GM19463 (cell line): ENCODE measurements around the gene PIK3R1.
A peak's percentile ranks its signal among the peaks of the same experiment; 100 is the strongest.
"Not testable (repeated sequence)": the region's sequence is repeated elsewhere in the genome, so short reads cannot be mapped to it uniquely, and the experiment has no call there.

ENCODE experiments used
- ATAC-seq: cut with Tn5 transposase; IDR thresholded peaks from one replicate; pipeline ENCODE4 v1.9.1; 2021; ENCODE audit warnings: mild to moderate bottlenecking, moderate library complexity; ENCODE audit not compliant: unreplicated experiment

The PIK3R1 gene

GRCh38 chr5:68192679-68193060 is 22.9 kb upstream of the PIK3R1 start:
- no peak for ATAC-seq

DNA sequence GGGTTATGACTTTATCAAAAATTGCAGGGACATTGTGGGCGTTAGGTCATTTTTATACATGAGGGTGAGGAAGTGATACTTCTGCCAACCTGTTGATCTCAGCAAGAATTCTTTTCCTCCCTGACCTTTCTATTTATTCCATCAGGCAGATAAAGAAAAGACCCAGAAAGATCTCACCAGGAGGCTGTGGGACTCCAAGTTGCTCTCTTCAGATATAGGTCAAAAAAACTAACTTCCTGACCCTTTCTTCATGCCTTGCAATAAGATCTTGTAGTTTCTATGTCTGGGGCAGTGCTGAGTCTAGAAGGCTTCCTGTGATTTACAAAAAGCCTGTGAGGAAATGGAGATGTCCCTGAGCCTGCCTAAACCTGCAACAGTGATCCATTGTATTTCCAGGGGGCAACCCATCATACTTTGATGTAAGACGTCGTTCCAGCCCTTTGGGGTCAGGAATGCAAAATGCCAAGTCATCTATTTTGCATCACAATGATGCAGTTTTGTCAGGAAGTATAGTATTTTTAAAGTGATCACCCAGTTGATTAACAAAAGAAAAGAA is 22.0 kb upstream of the PIK3R1 start:
- ATAC-seq: no peak

DNA sequence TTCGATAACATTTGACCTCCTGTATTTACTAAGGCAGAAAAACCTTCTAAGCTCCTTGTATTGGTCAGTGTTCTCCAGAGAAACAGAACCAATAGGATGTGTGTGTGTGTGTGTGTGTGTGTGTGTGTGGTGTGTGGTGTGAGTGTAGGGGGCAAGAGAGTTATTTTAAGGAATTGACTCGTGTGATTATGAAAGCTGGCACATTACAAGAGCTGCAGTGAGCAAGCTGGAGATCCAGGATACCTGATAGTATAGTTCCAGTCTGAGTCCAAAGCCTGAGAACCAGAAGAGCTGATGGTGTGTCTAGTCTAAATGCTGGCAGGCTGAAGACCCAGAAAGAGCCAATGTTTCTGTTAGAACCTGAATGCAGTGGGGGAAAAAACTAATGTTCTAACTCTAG is 21.2 kb upstream of the PIK3R1 start:
- ATAC-seq: no peak

- ATAC-seq: no peak
Observed at GRCh38 chr5:68195137-68195536, 20.4 kb upstream of the PIK3R1 start.

- ATAC-seq: peak; percentile 96
Observed at GRCh38 chr5:68196876-68197275, 18.7 kb upstream of the PIK3R1 start.

- no peak for ATAC-seq
Observed at GRCh38 chr5:68200288-68200687, 15.3 kb upstream of the PIK3R1 start.

DNA sequence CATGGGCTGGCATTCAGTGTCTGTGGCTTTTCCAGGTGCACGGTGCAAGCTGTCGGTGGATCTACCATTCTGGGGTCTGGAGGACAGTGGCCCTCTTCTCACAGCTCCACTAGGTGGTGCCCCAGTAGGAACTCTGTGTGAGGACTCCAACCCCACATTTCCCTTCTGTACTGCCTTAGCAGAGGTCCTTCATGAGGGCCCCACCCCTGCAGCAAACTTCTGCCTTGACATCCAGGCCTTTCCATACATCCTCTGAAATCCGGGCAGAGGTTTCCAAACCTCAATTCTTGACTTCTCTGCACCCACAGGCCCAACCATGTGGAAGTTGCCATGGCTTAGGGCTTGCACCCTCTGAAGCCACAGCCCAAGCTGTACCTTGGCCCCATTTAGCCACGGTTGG is 4.9 kb upstream of the PIK3R1 start:
- ATAC-seq: not testable (repeated sequence)

- ATAC-seq: peak; percentile 12
Observed at GRCh38 chr5:68214482-68215207, 911 bp upstream of the PIK3R1 start.

- ATAC-seq: peak; percentile 30
Observed at GRCh38 chr5:68215898-68216244, 315 bp downstream of the PIK3R1 start.

DNA sequence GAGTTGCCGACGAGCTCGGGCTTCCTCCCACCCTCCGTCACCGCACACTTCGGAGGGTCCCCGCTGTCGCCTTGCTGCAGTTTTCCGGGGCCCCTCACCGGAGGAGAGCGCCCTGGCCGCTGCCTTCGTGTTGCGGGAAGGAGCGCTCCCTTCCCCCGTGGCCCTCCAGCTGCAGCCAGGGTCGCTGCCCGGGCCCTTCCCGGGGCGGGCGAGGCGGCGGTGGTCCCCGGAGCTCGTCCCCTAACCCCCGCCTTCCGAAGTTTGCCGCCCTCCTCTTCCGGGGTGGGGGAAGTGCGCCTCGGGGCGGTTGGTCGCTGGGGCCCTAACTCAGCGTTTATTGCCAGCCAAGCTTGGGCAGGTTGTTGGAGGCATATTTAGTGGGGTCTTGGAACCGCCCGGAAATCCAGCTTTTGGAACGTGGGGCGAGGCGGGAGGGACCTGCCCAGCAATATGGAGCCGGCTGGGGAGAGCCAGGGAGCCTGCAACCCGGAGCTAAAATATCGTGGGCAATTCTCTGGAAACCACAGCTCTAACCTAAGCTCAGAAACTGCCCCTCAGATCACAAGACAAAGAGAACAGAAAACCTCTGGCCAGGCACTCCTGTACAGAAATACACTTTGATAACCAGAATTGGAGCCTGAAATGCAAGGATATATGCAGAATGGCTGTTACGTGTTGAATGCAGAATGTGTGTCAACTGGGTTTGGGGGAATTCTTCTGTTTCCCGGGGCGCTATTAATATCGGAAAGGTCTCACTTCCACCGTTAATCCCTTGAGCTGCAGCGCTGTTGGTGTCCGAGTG is 890 bp downstream of the PIK3R1 start:
- peak; percentile 19 for ATAC-seq

GRCh38 chr5:68217047-68217355 is 1.4 kb downstream of the PIK3R1 start:
- no peak for ATAC-seq

GRCh38 chr5:68217528-68217927 is 2.0 kb downstream of the PIK3R1 start:
- ATAC-seq: no peak

- ATAC-seq: no peak
Observed at GRCh38 chr5:68219161-68219816, 3.7 kb downstream of the PIK3R1 start.

- no peak for ATAC-seq
Observed at GRCh38 chr5:68220260-68220659, 4.7 kb downstream of the PIK3R1 start.

DNA sequence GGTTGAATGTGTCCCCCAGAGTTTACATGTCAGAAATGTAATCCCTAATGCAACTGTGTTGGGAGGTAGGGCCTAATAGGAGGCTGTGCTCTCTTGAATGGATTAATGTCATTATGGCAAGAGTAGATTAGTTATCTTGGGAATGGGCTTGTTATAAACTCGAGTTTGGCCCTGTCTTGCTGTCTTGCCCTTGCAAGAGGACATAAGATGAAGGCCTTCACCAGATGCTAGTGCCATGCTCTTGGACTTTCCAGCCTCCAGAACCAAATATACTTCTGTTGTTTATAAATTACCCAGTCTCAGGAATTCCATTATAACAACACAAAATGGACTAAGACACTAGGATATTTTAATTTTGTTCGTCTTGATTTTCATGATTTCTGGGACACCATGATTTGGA is 5.4 kb downstream of the PIK3R1 start:
- no peak for ATAC-seq

DNA sequence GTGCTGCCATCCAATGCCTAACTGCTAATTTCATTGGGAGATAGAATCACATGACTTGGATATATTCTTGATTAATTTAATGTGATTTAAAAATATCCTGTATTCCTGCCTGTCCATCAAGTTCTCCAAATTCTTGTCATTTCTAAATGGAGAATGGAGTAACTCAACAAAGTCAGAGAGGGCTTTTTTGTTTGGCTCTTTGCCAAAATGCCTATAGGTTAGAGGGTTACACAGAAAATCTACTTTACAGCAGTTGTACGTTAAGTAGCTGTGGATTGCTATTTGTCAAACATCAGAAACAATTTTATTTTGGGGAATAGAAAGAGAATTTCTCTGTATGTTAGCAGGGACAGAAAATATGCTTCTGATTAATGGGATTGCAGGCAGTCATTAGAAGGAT is 5.9 kb downstream of the PIK3R1 start:
- ATAC-seq: no peak

GRCh38 chr5:68222310-68222709 is 6.8 kb downstream of the PIK3R1 start:
- no peak for ATAC-seq

GRCh38 chr5:68222824-68223354 is 7.3 kb downstream of the PIK3R1 start:
- ATAC-seq: no peak

- ATAC-seq: no peak
Observed at GRCh38 chr5:68223904-68224303, 8.3 kb downstream of the PIK3R1 start.

DNA sequence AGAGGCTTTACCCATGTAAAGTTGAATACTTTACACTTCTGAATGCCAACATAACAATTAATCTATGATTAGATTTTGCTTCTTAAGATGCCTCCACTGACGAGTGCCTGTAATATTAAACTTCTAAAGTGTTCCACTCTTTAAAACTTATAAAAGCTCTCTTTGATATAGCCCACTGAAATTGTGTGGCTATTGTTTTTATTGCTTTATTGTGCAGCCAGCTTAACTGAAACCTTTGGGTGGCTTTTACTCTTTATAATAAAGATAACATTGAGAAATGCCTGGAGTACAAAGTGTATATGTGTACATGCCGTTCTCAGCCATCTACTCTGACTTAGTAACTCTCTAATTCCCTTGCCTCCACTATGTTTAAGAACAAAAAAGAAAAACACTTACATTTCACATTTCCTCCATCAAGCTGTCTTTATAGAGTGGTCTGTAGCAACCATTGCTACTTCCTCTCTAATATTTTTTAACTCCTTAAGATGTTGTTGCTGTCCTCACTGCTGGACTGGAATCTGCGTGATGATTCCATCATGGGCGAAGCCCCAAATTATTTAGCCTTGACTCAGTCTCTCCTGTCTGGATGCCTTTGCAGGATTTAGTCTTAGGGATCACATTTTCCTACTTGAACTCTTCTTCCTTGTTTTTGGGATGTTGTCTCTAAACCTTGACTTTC is 9.1 kb downstream of the PIK3R1 start:
- no peak for ATAC-seq
